Muscle layer of duodenum (tissue), 2 donors: Measurements from ENCODE around the gene TMC2.
A peak's percentile ranks its signal among the peaks of the same experiment; 100 is the strongest.

ENCODE experiments used
- H3K27ac ChIP-seq: one replicate; pipeline ENCODE4 v1.7.0; 2013; ENCODE audit warnings: mild to moderate bottlenecking, low read length
- H3K27me3 ChIP-seq: one replicate; pipeline ENCODE4 v1.7.0; 2013; ENCODE audit warnings: low read depth, mild to moderate bottlenecking, control low read depth, low read length
- H3K36me3 ChIP-seq, 2 donors: one replicate each; pipeline ENCODE4 v1.7.0; 2013; ENCODE audit warnings: low read length in 2 of 2, control low read depth in 1 of 2, mild to moderate bottlenecking in 1 of 2; ENCODE audit not compliant: insufficient read depth in 2 of 2, control insufficient read depth in 1 of 2
- H3K4me1 ChIP-seq, 2 donors: one replicate each; pipeline ENCODE4 v1.7.0; 2013; ENCODE audit warnings: low read length in 2 of 2, mild to moderate bottlenecking in 2 of 2, control low read depth in 1 of 2, moderate library complexity in 1 of 2; ENCODE audit not compliant: insufficient read depth in 2 of 2, control insufficient read depth in 1 of 2
- H3K4me3 ChIP-seq, 2 donors: one replicate each; pipeline ENCODE4 v1.7.0; 2013; ENCODE audit warnings: low read length in 2 of 2, low read depth in 1 of 2, mild to moderate bottlenecking in 1 of 2
- H3K9me3 ChIP-seq, 2 donors: one replicate each; pipeline ENCODE4 v1.7.0; 2013; ENCODE audit warnings: low read length in 2 of 2, control low read depth in 1 of 2, mild to moderate bottlenecking in 1 of 2; ENCODE audit not compliant: control insufficient read depth in 1 of 2
- donor health status: healthy.

The TMC2 gene

DNA sequence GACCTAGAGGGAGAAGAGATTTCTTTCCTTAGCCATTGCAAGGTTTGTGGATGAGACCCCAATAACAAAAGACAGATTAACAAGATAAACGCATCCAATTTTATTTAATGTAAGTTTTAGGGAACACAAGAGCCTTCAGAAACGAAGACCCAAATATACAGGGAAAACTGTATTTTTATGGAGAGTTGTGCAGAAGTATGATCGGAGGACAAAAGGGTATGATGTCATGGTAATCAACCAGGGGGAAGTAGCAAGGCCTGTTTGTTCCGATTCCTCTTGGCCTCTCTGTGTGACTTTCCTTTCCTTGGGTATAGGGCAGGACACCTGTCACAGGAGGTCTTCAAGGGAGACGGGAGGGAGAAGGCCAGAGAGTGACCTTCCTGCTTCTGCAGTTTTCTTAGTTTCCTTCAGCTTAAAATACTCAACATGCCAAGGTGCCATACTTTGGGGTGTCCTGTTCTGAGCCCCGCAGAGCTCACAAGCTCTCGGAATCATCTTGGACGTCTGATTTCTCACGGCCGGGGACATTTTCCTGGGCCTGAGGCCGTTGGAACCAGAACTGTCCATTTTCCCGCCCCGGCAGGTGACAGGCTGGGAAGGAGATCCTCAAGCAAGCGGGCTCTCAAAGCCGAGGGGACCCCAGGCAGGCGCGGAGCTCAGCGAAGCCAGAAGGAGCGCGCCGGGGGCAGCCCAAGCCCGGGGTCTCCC lies 21.7 kb downstream of the TMC2 start:
- Histone ChIP-seq H3K27me3 (peaks cover 22% of the 10 kb centered on the region), H3K4me3 (peak overlapping the region in 1 of 2 donors; percentile 47), H3K36me3 (no peaks in the 10 kb centered on the region), H3K9me3 (no peaks in the 10 kb centered on the region), H3K27ac (no peak overlapping the region), H3K4me1 (peaks cover 0 to 12% of the 10 kb centered on the region in 2 donors)

DNA sequence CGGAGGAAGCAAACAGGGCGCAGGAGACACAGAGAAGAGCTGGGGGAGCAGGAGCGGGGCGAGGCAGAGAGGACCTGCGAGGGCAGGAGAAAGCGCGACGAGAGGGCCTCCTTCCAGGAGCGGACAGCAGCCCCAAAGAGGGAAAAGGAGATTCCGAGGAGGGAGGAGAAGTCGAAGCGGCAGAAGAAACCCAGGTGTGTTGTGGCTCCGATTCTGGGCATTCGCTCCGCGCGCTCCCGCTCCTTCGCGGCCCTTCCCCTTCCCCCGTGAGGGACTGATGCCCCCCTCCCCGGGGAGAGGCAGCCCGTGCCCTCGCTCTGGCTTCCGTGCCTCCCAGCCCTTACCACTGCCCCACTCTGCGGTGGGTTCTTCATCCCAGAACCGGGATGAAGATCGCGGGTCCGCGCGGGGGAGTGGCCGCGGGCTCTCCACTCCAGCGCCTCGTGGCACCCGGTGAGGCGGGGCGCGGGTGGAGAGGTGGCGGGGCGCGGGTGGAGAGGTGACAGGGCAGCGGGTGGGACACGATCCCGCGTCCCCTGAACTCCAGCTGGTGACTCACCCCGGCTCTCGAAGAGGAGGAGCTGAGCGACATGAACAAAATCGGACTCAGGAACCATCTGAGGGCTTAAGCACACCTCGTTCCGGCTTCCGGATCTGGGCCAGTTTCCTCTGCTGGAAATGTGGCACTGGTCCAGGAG lies 22.4 kb downstream of the TMC2 start:
- no peaks in the 10 kb centered on the region for H3K9me3 ChIP-seq
- peak overlapping the region in 1 of 2 donors; percentile 47 for H3K4me3 ChIP-seq
- H3K36me3 ChIP-seq, result no peaks in the 10 kb centered on the region
- H3K27ac ChIP-seq, result no peak overlapping the region
- peaks cover 22% of the 10 kb centered on the region for H3K27me3 ChIP-seq
- H3K4me1 ChIP-seq, result peaks cover 0 to 12% of the 10 kb centered on the region in 2 donors

DNA sequence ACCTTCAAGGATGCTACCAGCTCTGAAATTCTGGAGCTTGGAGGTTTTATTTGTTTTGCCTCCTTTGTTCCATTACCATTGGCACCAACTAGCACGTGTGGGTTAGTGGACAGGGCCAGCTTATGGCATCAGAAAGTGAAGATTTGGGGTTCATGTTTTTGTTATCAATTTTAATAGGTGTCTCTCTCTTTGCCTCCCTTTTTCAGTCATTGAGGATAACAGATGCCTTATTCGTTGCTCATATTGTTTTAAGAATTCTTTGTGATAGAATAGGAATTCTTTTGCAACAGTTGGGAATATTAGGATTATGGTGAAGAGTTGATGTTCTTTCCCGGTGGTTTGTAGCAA lies 22.9 kb downstream of the TMC2 start:
- Histone ChIP-seq H3K36me3 (no peaks in the 10 kb centered on the region), H3K27ac (no peak overlapping the region), H3K4me1 (peaks cover 0 to 12% of the 10 kb centered on the region in 2 donors), H3K9me3 (no peaks in the 10 kb centered on the region), H3K27me3 (peaks cover 22% of the 10 kb centered on the region), H3K4me3 (peak overlapping the region in 1 of 2 donors; percentile 47)

DNA sequence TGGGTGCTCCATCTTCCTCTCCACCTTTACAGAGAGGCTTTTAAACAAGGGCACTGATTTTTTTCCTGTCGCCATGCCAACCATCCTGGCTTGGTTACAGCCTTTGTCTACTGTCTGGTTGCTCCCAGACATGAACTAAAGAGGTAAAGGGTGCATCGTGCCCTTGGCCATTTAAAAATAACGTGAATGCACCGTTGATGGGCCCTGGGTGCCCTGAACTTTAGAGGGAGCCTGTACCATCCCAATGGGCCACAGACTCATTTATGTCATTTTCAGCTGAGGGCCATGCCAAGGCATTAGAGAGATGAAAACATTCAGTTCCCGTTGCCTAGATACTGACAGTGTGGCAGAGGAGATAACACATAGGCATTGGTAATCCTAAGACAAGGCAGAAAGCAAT lies 23.3 kb downstream of the TMC2 start:
- Histone ChIP-seq H3K4me1 (peaks cover 0 to 12% of the 10 kb centered on the region in 2 donors), H3K9me3 (no peaks in the 10 kb centered on the region), H3K27me3 (peaks cover 22% of the 10 kb centered on the region), H3K36me3 (no peaks in the 10 kb centered on the region), H3K4me3 (no peak overlapping the region), H3K27ac (no peak overlapping the region)

DNA sequence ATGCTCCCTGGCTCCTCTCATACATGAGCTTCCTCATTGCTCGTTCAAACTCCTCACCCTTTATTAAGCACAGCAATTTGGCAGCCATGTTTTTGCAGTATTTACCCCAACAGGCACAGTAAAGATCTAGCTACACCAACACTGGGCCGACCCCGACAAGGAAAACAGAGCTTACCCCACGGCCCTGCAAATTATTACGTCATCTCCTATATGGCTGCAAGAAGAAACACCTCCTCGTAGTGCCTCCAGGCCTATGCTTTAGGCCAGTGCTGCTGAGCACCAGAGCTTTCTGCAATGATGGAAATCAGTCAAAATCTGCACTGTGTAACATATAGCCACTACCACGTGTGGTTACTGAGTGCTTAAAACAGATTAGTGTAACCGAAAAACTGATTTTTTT lies 26.7 kb downstream of the TMC2 start:
- H3K27ac ChIP-seq, result no peak overlapping the region
- H3K4me3 ChIP-seq, result no peak overlapping the region
- no peaks in the 10 kb centered on the region for H3K36me3 ChIP-seq
- H3K9me3 ChIP-seq, result no peaks in the 10 kb centered on the region
- H3K27me3 ChIP-seq, result peaks cover 16% of the 10 kb centered on the region
- H3K4me1 ChIP-seq, result peaks cover 0 to 11% of the 10 kb centered on the region in 2 donors

DNA sequence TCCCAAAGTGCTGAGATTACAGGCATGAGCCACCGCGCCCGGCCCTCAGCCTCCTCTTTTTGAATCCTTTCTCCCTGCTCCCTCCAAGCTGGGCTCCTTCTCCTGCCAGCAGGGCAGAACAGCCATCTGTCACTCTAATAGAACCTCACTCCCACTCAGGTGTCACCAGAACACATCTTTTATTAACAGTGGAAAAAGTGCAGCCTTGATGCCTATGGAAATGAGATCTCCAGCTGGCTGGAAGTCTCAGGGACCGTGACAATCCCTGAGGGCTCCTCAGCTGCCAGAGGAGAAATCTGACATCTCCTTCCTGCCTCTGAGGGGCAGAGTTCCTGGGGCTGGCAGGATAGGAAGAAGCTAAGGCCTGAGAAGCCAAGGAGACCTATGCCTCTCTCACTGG lies 28.0 kb downstream of the TMC2 start:
- H3K36me3 ChIP-seq, result no peaks in the 10 kb centered on the region
- H3K27me3 ChIP-seq, result peaks cover 6% of the 10 kb centered on the region
- no peaks in the 10 kb centered on the region for H3K9me3 ChIP-seq
- no peak overlapping the region for H3K27ac ChIP-seq
- no peaks in the 10 kb centered on the region for H3K4me1 ChIP-seq
- H3K4me3 ChIP-seq, result no peak overlapping the region

DNA sequence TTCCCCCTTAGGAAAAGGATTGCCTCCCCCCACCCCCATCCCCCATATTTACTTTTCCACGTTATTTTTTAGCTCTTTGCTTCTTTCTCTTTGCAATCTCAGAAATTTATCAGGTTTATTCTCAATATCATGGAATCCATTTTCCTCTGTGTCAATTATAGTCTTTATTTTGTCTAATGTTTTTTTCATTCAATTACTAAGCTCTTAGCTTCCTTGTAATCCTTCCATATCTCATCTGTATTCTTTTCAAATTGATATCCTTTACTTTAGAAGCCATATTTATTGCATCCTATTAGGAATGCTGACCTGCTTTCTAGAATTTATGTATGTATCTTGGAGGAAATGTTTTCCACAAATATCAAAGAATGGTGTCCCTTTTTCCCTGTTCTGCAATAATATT lies 39.3 kb downstream of the TMC2 start:
- Histone ChIP-seq H3K36me3 (no peaks in the 10 kb centered on the region), H3K9me3 (no peaks in the 10 kb centered on the region), H3K4me3 (no peak overlapping the region), H3K27me3 (peaks cover 6% of the 10 kb centered on the region), H3K4me1 (no peaks in the 10 kb centered on the region), H3K27ac (no peak overlapping the region)

DNA sequence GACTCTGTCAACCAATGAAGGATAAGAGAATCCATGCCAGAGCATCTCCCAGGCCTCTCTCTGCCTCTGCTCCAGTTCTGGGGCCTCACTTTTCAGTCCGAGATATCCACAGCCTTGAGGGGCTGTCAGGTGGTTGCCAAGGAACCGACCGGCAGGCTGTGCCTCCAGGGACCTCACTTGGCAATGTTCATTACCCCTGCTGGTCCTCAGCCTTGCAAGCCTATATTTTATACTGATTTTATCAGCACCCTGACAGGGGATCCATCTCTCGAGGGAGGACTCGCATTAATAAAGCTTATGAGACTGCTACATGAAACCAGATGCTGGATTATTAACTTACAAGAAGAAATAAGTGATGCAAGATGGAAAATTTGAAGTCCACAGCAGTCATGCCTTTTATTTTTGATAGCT lies 39.9 kb downstream of the TMC2 start:
- H3K27me3 ChIP-seq, result peaks cover 6% of the 10 kb centered on the region
- no peaks in the 10 kb centered on the region for H3K36me3 ChIP-seq
- no peaks in the 10 kb centered on the region for H3K4me1 ChIP-seq
- no peak overlapping the region for H3K4me3 ChIP-seq
- H3K9me3 ChIP-seq, result no peaks in the 10 kb centered on the region
- no peak overlapping the region for H3K27ac ChIP-seq

DNA sequence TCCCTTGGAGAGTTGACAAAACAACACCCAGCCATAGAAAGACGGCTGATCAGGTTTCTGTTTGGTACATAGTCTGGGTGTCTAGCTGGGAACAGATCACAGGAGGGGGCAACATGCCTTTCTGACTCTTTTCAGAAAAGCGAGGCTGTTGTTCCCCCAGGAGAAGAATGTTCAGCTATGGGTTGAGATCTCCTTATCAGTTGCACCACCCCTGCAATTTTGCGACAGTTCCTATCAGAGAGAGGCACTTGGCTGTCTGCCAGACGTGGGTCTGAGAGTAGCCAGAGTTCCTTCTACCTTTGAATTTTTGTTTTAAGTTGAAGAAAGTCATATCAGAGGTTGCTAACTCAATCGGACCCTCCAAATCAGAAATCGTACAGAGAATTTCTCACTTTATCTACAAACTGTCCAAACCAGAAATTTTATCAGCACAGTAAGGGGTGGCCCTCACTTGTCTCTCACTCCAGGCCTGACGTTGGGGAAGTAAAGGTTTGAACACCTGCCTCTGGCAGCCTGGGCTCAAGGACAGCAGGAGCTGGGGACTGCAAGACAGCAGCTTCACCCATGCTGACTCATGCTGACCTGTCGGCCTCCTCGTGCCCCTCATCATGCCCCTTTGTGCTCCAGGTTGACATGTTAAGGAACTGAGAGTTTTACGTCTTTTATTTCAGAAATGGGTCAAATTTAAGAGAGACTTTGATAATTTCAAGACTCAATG lies 42.3 kb downstream of the TMC2 start:
- H3K27ac ChIP-seq, result no peak overlapping the region
- no peak overlapping the region for H3K4me3 ChIP-seq
- no peaks in the 10 kb centered on the region for H3K36me3 ChIP-seq
- no peaks in the 10 kb centered on the region for H3K9me3 ChIP-seq
- peaks cover 6% of the 10 kb centered on the region for H3K27me3 ChIP-seq
- H3K4me1 ChIP-seq, result no peaks in the 10 kb centered on the region

DNA sequence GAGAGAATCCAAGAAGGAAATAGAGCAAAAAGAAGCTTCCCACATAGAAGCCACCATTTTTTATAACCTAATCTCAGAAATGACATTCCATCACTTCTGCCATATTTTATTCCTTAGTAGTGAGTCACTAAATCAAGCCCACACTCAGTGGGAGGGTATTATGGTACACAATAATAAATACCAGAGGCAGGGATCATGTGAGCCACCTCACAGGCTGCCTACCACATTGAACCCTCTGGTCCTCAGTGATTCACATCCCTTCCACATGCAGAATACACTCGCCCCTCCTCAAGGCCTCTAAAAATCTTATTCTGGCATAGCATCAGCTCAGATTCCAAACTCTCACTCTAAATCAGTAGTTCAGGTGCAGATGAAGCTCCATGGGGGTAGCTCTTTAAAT lies 49.4 kb downstream of the TMC2 start:
- Histone ChIP-seq H3K27ac (no peak overlapping the region), H3K4me3 (no peak overlapping the region), H3K27me3 (no peaks in the 10 kb centered on the region), H3K9me3 (no peaks in the 10 kb centered on the region), H3K4me1 (no peaks in the 10 kb centered on the region), H3K36me3 (no peaks in the 10 kb centered on the region)

DNA sequence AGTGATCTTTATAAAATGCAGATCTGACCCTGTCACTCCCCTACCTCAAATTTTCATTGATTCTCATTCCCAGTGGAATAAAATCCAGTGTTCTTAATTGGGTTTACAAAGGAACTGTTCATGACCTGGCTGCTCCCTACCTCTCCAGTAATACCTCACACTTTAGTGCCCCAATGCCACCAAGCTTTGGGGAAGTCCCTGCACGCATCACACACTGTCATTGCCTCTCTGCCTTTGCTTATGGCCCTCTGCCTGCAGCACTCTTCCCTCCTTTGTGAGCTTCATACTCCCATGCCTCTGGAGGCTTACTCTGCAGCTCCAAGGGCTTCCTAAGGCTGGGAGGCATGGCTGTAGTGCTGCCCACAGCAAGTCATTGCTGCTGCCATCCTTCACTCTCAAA lies 57.4 kb downstream of the TMC2 start:
- Histone ChIP-seq H3K9me3 (no peaks in the 10 kb centered on the region), H3K27me3 (no peaks in the 10 kb centered on the region), H3K27ac (no peak overlapping the region), H3K4me3 (no peak overlapping the region), H3K36me3 (no peaks in the 10 kb centered on the region), H3K4me1 (no peaks in the 10 kb centered on the region)
